Measurements from ENCODE around the gene ZNF81. TPM values are rescaled to one million over a fixed set of nuclear protein-coding genes. Genes with fewer than 3 reads are reported as not detected.

The ZNF81 gene
- total and polyA plus RNA-seq, 2 of the 13 experiments (the other 11 are each of a cell fraction or from before 2014, with no cell fraction given) = 1.4 to 3.2 TPM

- Histone ChIP-seq H3K79me2 (ENCODE audit: insufficient read depth, low read length) (no peaks in the 10 kb centered on the region), H3K27me3 (ENCODE audit: control insufficient read depth in 1 of 2, insufficient read depth in 2 of 2, low read length in 2 of 2) (no peaks in the 10 kb centered on the region), H3K9me3 (ENCODE audit: low read length) (no peaks in the 10 kb centered on the region), H3K27ac (ENCODE audit: extremely low read length, insufficient read depth, low read length) (no peak overlapping the region), H3K36me3 (replicated peaks in 1 of 2; ENCODE audit: control insufficient read depth in 1 of 2, insufficient read depth in 2 of 2, low read length in 2 of 2) (no peaks in the 10 kb centered on the region), H2AFZ (ENCODE audit: low read length) (no peak overlapping the region), H3K4me2 (ENCODE audit: low read depth, low read length) (no peak overlapping the region), H3K9ac (ENCODE audit: insufficient read depth, low read depth, low read length) (no peak overlapping the region), H3K4me3 (replicated peaks in 1 of 3; ENCODE audit: insufficient read depth in 1 of 3, low read depth in 2 of 3, low read length in 3 of 3) (no peak overlapping the region), H4K20me1 (ENCODE audit: insufficient read depth, low read length) (no peaks in the 10 kb centered on the region), H3K4me1 (ENCODE audit: insufficient read depth, low read length) (no peaks in the 10 kb centered on the region)
- CTCF ChIA-PET (ENCODE audit: low intra/inter-chr PET ratio, low total read pairs) = no interaction called here
- no peak for FAIRE-seq
- no peak for DNase-seq (ENCODE audit: low spot score)
- WGBS (ENCODE audit: low lambda C conversion rate) = 56% methylated on average over 1 of the region's 1 CpG
- POLR2A ChIA-PET = no interaction called here
- ATAC-seq = no peak
- in situ Hi-C loops (cut with HindIII; ENCODE audit: extremely low pct_ligation_motif_present, low pct_unique_long_range_greater_than_20kb) (no loop called here), intact Hi-C loops (cut with micrococcal nuclease; ENCODE audit: unreplicated experiment) (no loop called here)
- BruUV-seq (replicated peaks) = no TSS peak
- no peak for TF ChIP-seq SALL1 (CRISPR knock-in tag; IDR thresholded peaks at IDR 0.05)
- no peak for TF ChIP-seq HOXD1 (CRISPR knock-in tag; IDR thresholded peaks at IDR 0.05)
- TF ChIP-seq CEBPG (CRISPR knock-in tag; IDR thresholded peaks at IDR 0.05) = no peak
- no peak for TF ChIP-seq ZFP90 (CRISPR knock-in tag; IDR thresholded peaks at IDR 0.05; ENCODE audit: borderline replicate concordance)
- TF ChIP-seq RFX1 (IDR thresholded peaks at IDR 0.05) = no peak
- no peak for TF ChIP-seq AHDC1 (CRISPR knock-in tag; IDR thresholded peaks at IDR 0.05; ENCODE audit: borderline replicate concordance)
- no peak for TF ChIP-seq TFAP4 (IDR thresholded peaks at IDR 0.05; ENCODE audit: borderline replicate concordance, low read depth)
- no peak for TF ChIP-seq ZNF564 (CRISPR knock-in tag; IDR thresholded peaks at IDR 0.05)
- TF ChIP-seq ZNF761 (CRISPR knock-in tag; conservative IDR thresholded peaks at IDR 0.05) = no peak
- TF ChIP-seq PAF1 (CRISPR knock-in tag; IDR thresholded peaks at IDR 0.05) = no peak
- TF ChIP-seq ZNF678 (CRISPR knock-in tag; IDR thresholded peaks at IDR 0.05) = no peak
- no peak for TF ChIP-seq E2F1 (CRISPR knock-in tag; IDR thresholded peaks at IDR 0.05)
- no peak for TF ChIP-seq RNF2 (conservative IDR thresholded peaks at IDR 0.05; ENCODE audit: low read depth)
- TF ChIP-seq ZNF350 (CRISPR knock-in tag; IDR thresholded peaks at IDR 0.05; ENCODE audit: borderline replicate concordance, low read depth) = no peak
- TF ChIP-seq CCAR2 (optimal IDR thresholded peaks at IDR 0.05; ENCODE audit: low read depth, low read length) = no peak
- TF ChIP-seq YEATS2 (CRISPR knock-in tag; IDR thresholded peaks at IDR 0.05; ENCODE audit: borderline replicate concordance) = no peak
Measured at GRCh38 chrX:47817897-47818296, 18.8 kb upstream of the ZNF81 start.
